ENCODE measurements around the gene WHRN.

DNA sequence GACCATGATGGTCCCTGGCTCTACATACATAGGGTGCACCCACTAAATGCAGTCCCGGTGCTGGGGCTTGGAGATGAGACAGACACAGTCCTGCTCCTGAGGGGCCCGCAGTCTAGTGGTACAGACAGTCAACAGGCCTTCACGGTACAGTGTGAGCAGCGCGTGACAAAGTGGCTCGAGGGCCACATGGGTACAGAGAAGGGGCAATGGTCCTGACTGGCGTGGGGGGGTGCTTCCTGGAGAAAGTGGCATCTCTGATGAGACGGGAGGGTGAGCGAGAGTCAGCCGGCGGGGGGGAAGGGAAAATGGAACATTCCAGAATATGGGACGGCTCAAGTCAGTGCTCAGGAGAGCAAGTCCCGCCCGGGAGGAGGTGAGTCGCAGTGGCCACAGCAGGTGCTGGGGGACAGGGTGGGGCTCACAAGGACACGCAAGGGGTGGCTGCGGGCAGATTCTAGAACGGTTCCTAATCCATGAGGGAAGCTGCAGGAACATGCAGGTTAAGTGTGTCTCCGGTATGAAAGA, 38.0 kb downstream of the WHRN start:
- TF ChIP-seq POLR2AphosphoS5 (IDR thresholded peaks at IDR 0.05; ENCODE audit: low read depth, low read length): no peak
- no peak for TF ChIP-seq SIN3A (IDR thresholded peaks at IDR 0.05; ENCODE audit: borderline replicate concordance, insufficient read depth, low read length)
